Measurements from ENCODE around the gene MDGA2. TPM values are rescaled to one million over a fixed set of nuclear protein-coding genes. Genes with fewer than 3 reads are reported as not detected.

MDGA2 gene
- total RNA-seq, 2 donors from 2014 or later, result 0.82 to 8.8 TPM

GRCh38 chr14:46964378-46964777 is 711.0 kb downstream of the MDGA2 start:
- TF ChIP-seq CTCF (conservative IDR thresholded peaks at IDR 0.05), result no peak
- Histone ChIP-seq H3K9me3 (ENCODE audit: control insufficient read depth, low read length) (no peaks in the 10 kb centered on the region), H3K27ac (ENCODE audit: low read depth, low read length) (no peak overlapping the region), H3K4me1 (ENCODE audit: control insufficient read depth, insufficient read depth, low read length) (no peaks in the 10 kb centered on the region), H3K36me3 (ENCODE audit: control insufficient read depth, insufficient read depth, low read length) (no peaks in the 10 kb centered on the region), H3K27me3 (ENCODE audit: control insufficient read depth, insufficient read depth, low read length, poor library complexity, severe bottlenecking) (no peaks in the 10 kb centered on the region), H3K4me3 (ENCODE audit: low read length) (no peak overlapping the region), H3K9ac (ENCODE audit: extremely low read depth, low read length, poor library complexity, severe bottlenecking) (no peak overlapping the region)
- Mint-ChIP-seq H3K36me3 (ENCODE audit: low read depth) (no peaks in the 10 kb centered on the region), H3K27ac (no peak overlapping the region), H3K9me3 (no peaks in the 10 kb centered on the region), H3K27me3 (ENCODE audit: insufficient read depth) (no peaks in the 10 kb centered on the region), H3K4me3 (no peak overlapping the region), H3K4me1 (no peaks in the 10 kb centered on the region)
- no peak for DNase-seq
- WGBS, 2 experiments (ENCODE audit: insufficient coverage in 1 of 2, insufficient read length in 1 of 2), result 91% methylated on average over 3 of the region's 3 CpGs; no CpG with 5 or more reads in 1 of the 2 experiments

DNA sequence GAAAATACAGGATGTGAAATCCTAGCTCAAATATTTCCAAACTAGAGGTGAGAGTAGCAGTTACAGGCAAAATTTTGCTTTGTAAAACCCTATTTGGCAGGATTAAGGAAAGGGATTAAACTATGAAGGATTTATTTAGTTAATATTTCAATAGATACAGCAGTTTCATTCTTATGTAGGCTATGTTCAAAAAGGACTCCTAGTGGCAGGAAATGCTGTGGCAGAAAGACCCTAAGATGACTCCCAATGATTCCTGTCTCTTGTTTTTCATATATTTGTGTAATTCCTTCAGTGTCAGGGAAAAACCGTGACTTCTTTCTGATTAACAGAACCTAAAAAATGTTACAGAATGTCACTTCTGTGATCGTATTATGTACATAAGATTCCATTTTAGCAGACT is 724.3 kb downstream of the MDGA2 start:
- Mint-ChIP-seq H3K4me1 (peaks cover 5% of the 10 kb centered on the region), H3K4me3 (no peak overlapping the region), H3K36me3 (ENCODE audit: low read depth) (peaks cover 15% of the 10 kb centered on the region), H3K27ac (no peak overlapping the region), H3K9me3 (peaks cover 27% of the 10 kb centered on the region), H3K27me3 (ENCODE audit: insufficient read depth) (no peaks in the 10 kb centered on the region)
- no peak for DNase-seq
- peak; percentile 67 for TF ChIP-seq CTCF (conservative IDR thresholded peaks at IDR 0.05)
- no peaks in the 10 kb centered on the region for H3K27me3 ChIP-seq (ENCODE audit: control insufficient read depth, insufficient read depth, low read length, poor library complexity, severe bottlenecking)
- WGBS, 2 experiments (ENCODE audit: insufficient coverage in 1 of 2, insufficient read length in 1 of 2), result 97 to 100% methylated on average over 2 of the region's 2 CpGs
- no peaks in the 10 kb centered on the region for H3K36me3 ChIP-seq (ENCODE audit: control insufficient read depth, insufficient read depth, low read length)
- no peaks in the 10 kb centered on the region for H3K9me3 ChIP-seq (ENCODE audit: control insufficient read depth, low read length)
- no peak overlapping the region for H3K27ac ChIP-seq (ENCODE audit: low read depth, low read length)
- no peak overlapping the region for H3K4me3 ChIP-seq (ENCODE audit: low read length)
- no peaks in the 10 kb centered on the region for H3K4me1 ChIP-seq (ENCODE audit: control insufficient read depth, insufficient read depth, low read length)
- H3K9ac ChIP-seq (ENCODE audit: extremely low read depth, low read length, poor library complexity, severe bottlenecking), result no peak overlapping the region

- Mint-ChIP-seq H3K27me3 (ENCODE audit: insufficient read depth) (no peaks in the 10 kb centered on the region), H3K36me3 (ENCODE audit: low read depth) (peaks cover 8% of the 10 kb centered on the region), H3K9me3 (peaks cover 15% of the 10 kb centered on the region), H3K4me3 (no peak overlapping the region), H3K27ac (no peak overlapping the region), H3K4me1 (no peaks in the 10 kb centered on the region)
- Histone ChIP-seq H3K9me3 (ENCODE audit: control insufficient read depth, low read length) (peaks cover 3% of the 10 kb centered on the region), H3K27me3 (ENCODE audit: control insufficient read depth, insufficient read depth, low read length, poor library complexity, severe bottlenecking) (no peaks in the 10 kb centered on the region), H3K36me3 (ENCODE audit: control insufficient read depth, insufficient read depth, low read length) (no peaks in the 10 kb centered on the region), H3K27ac (ENCODE audit: low read depth, low read length) (no peak overlapping the region), H3K9ac (ENCODE audit: extremely low read depth, low read length, poor library complexity, severe bottlenecking) (no peak overlapping the region), H3K4me1 (ENCODE audit: control insufficient read depth, insufficient read depth, low read length) (no peaks in the 10 kb centered on the region), H3K4me3 (ENCODE audit: low read length) (no peak overlapping the region)
- no peak for DNase-seq
- 92 to 93% methylated on average over 3 to 5 of the region's 5 CpGs for WGBS, 2 experiments (ENCODE audit: insufficient coverage in 1 of 2, insufficient read length in 1 of 2)
- no peak for TF ChIP-seq CTCF (conservative IDR thresholded peaks at IDR 0.05)
Measured at GRCh38 chr14:46940611-46941010, 734.8 kb downstream of the MDGA2 start.
